ENCODE measurements around the gene TOMM40. TPM values are rescaled to one million over a fixed set of nuclear protein-coding genes. Genes with fewer than 3 reads are reported as not detected.

Gene TOMM40
- total and polyA plus RNA-seq, 2 of the 13 experiments (the other 11 are each of a cell fraction or from before 2014, with no cell fraction given) = 72.0 to 110 TPM

- TF ChIP-seq CREB3 (CRISPR knock-in tag; IDR thresholded peaks at IDR 0.05) = no peak
- no peak for TF ChIP-seq ZNF740 (CRISPR knock-in tag; IDR thresholded peaks at IDR 0.05)
- TF ChIP-seq ZKSCAN8 (CRISPR knock-in tag; IDR thresholded peaks at IDR 0.05; ENCODE audit: borderline replicate concordance) = no peak
- peak; percentile 55; the same call in 1 of the 2 replicates for TF ChIP-seq AHDC1 (CRISPR knock-in tag; IDR thresholded peaks at IDR 0.05; ENCODE audit: borderline replicate concordance)
- no peak for TF ChIP-seq ZNF550 (CRISPR knock-in tag; IDR thresholded peaks at IDR 0.05; ENCODE audit: borderline replicate concordance)
- no peak for TF ChIP-seq ZBTB40 (IDR thresholded peaks at IDR 0.05)
- peak; percentile 63; the same call in 1 of the 2 replicates for TF ChIP-seq ZBTB40 (CRISPR knock-in tag; IDR thresholded peaks at IDR 0.05)
- peak; percentile 55 for TF ChIP-seq ZNF770 (CRISPR knock-in tag; IDR thresholded peaks at IDR 0.05)
Observed at GRCh38 chr19:44903602-44904425, 12.8 kb downstream of the TOMM40 start (continued).

Measured in HepG2 (cell line).